ENCODE results near the gene PGK1. TPM values are rescaled to one million over a fixed set of nuclear protein-coding genes. Genes with fewer than 3 reads are reported as not detected.

PGK1 gene
- 345 and 352 TPM in 2 replicates for total RNA-seq (2014; rRNA removed; shearing (Covaris generic))

DNA sequence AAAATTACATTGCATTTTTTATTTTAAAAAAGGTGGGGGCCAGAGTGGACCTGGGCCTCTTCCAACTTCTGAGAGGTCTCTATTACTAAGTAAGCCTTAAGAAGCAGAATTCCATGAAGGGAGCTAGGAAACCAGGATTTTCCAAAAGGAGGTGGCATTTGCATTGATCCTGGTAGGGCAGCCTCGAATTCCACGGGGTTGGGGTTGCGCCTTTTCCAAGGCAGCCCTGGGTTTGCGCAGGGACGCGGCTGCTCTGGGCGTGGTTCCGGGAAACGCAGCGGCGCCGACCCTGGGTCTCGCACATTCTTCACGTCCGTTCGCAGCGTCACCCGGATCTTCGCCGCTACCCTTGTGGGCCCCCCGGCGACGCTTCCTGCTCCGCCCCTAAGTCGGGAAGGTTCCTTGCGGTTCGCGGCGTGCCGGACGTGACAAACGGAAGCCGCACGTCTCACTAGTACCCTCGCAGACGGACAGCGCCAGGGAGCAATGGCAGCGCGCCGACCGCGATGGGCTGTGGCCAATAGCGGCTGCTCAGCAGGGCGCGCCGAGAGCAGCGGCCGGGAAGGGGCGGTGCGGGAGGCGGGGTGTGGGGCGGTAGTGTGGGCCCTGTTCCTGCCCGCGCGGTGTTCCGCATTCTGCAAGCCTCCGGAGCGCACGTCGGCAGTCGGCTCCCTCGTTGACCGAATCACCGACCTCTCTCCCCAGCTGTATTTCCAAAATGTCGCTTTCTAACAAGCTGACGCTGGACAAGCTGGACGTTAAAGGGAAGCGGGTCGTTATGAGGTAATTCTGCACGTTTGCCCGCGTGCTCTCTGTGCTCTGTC lies at the start of gene PGK1:
Gene PGK1, plus strand, starts transcription at position 626 of the 824 bp plus-strand sequence. Its CDS starts 93 bp downstream, at position 719.

GRCh38 chrX:78139160-78140123 lies 35.4 kb downstream of the PGK1 start, which contains the start of gene TAF9B:
Gene TAF9B (minus strand): TSS chrX:78139650. CDS start chrX:78139611, 39 bp downstream.

Other genes with a start within 250 kb of the PGK1 start
- gene MAGT1, start 208.8 kb upstream of the PGK1 start, total RNA-seq (2014; rRNA removed; shearing (Covaris generic)), result 60.0 and 63.4 TPM in 2 replicates
- gene COX7B, start 204.8 kb upstream of the PGK1 start, total RNA-seq (2014; rRNA removed; shearing (Covaris generic)), result 281 and 348 TPM in 2 replicates
- gene ATP7A, start 193.6 kb upstream of the PGK1 start, total RNA-seq (2014; rRNA removed; shearing (Covaris generic)), result 3.2 and 5.4 TPM in 2 replicates
- not detected in 2 replicates for gene PGAM4, start 134.6 kb upstream of the PGK1 start, total RNA-seq (2014; rRNA removed; shearing (Covaris generic))
- gene TAF9B, start 35.4 kb downstream of the PGK1 start, total RNA-seq (2014; rRNA removed; shearing (Covaris generic)), result 17.0 and 17.7 TPM in 2 replicates
- 0.16 TPM in 1 of 2 replicates, not detected in the other for gene CYSLTR1, start 223.4 kb downstream of the PGK1 start, total RNA-seq (2014; rRNA removed; shearing (Covaris generic))